GM21381 (cell line): ENCODE data around the gene SGIP1.
"Not testable (repeated sequence)": the region's sequence is repeated elsewhere in the genome, so short reads cannot be mapped to it uniquely, and the experiment has no call there.

Experiments used
- ATAC-seq: cut with Tn5 transposase; IDR thresholded peaks from one replicate; pipeline ENCODE4 v1.9.1; 2021; ENCODE audit warnings: mild to moderate bottlenecking, moderate library complexity; ENCODE audit not compliant: unreplicated experiment

SGIP1 gene

GRCh38 chr1:66795839-66796238 is 261.9 kb downstream of the SGIP1 start:
- not testable (repeated sequence) for ATAC-seq
